ENCODE measurements around the gene P2RX6.

GRCh38 chr22:21022955-21023614 lies 8.1 kb downstream of the P2RX6 start:
- TF ChIP-seq CTCF (IDR thresholded peaks at IDR 0.05) (no peak), POLR2AphosphoS5 (IDR thresholded peaks at IDR 0.05) (no peak)
